WI38 (cell line): Measurements from ENCODE around the gene RINL.
"Not testable (repeated sequence)": the region's sequence is repeated elsewhere in the genome, so short reads cannot be mapped to it uniquely, and the experiment has no call there.

Experiments used
- H3K4me3 ChIP-seq: 2 replicates; pipeline ENCODE4 v1.5.1; 2011; ENCODE audit warnings: low read depth, mild to moderate bottlenecking, control low read depth, low read length
- TF ChIP-seq, protein P1 (sequence below): IDR thresholded peaks from 2 replicates; pipeline ENCODE4 v1.5.1; 2012; ENCODE audit warnings: low read depth, mild to moderate bottlenecking, control low read depth, low read length

Gene RINL

DNA sequence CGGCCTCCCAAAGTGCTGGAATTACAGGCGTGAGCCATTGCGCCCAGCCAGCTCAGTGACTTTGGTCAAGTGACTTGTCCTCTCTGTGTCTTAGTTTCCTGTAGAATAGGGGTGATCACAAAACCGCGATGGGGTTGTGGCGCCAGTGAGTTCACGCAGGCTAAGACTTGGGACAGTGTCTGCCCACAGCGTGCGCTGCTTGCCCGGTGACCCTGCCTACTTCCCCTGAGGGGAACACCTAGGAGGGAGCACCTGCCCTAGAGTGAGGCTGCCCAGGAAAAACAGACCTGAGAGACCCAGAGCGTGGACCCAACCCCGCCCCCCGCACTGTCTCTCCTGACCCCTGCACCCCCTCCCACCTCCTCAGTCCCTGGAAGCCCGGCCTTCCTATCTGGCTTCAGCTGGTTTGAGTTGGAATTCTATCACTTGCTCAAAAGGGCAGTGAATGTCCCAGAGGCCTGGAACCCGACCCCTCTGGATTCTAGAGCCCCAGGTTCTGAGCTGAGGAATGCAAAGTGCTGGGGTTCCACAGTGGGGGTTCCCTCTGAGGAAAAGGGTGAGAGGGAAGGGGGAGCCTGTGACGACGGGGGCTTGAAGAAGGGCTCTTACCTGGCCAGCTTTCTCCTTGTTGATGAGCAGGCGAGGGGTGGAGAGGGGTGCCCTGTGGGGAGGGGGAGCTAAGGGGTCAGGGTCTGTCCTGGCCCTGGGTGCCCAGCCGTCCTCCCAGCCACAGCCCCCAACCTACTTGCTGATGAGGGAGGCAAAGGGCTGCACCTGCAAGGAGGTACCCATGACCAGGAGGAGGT lies 2.2 kb upstream of the RINL start:
- TF ChIP-seq, protein P1, sequence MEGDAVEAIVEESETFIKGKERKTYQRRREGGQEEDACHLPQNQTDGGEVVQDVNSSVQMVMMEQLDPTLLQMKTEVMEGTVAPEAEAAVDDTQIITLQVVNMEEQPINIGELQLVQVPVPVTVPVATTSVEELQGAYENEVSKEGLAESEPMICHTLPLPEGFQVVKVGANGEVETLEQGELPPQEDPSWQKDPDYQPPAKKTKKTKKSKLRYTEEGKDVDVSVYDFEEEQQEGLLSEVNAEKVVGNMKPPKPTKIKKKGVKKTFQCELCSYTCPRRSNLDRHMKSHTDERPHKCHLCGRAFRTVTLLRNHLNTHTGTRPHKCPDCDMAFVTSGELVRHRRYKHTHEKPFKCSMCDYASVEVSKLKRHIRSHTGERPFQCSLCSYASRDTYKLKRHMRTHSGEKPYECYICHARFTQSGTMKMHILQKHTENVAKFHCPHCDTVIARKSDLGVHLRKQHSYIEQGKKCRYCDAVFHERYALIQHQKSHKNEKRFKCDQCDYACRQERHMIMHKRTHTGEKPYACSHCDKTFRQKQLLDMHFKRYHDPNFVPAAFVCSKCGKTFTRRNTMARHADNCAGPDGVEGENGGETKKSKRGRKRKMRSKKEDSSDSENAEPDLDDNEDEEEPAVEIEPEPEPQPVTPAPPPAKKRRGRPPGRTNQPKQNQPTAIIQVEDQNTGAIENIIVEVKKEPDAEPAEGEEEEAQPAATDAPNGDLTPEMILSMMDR = no peak
- no peak overlapping the region for H3K4me3 ChIP-seq

DNA sequence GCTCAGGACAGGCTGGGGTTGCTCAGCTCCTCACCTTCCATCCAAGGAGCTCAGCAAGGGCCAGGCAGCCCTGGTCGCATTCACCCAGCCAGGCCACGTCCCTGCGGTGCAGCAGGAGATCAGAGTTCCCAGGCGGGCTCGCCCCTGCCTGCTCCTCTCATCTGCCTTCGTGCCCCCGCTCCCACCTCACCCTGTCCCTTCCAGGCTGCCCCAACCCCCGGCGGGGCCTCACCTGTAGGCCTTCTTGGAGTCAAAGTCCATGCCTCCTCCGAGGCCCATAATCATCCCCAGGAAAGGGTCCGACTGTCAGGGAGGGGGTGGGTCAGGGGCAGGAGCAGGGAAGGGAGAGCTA lies 1.3 kb upstream of the RINL start:
- TF ChIP-seq, protein P1 = no peak
- H3K4me3 ChIP-seq = no peak overlapping the region

DNA sequence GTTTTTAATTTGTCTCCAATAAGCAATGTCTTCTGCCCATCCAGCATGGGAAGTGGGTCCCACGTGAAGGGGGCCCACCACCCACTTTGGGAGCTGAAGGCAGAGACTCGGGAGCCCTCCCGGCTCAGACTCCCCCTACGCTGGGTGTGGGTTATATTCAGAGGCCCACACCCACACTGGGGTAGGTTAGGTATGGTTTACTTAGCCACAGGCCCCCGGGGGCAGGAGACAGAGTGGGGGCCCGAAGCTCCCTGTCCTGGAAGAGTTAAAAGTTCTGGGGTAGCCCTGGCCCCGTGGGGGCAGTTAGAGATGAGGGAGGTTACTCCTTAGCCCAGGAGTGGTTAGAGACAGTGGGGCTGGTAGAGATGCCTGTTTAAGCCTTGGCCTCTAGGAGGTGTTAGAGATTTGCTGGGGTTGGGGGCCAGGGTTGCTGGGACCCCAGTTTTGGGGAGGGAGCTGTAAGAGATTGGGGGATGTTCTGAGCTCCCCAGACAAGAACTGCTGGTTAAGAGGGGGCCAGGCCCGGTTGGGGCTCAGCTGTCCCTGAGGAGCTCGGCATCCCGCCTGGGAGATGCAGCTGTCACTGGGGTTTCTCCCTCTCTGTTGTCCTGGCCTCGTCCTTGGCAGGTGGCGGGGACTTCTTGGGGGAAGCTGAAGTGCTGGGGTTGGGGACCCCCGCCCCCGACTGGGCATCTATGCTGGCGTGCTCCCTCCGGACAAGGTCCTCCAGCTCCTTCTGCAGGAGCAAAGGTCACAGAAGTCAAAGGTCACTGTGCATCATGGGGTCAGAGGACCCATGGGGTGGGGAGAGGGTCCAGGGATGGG lies 712 bp upstream of the RINL start:
- no peak overlapping the region for H3K4me3 ChIP-seq
- TF ChIP-seq, protein P1 = no peak

DNA sequence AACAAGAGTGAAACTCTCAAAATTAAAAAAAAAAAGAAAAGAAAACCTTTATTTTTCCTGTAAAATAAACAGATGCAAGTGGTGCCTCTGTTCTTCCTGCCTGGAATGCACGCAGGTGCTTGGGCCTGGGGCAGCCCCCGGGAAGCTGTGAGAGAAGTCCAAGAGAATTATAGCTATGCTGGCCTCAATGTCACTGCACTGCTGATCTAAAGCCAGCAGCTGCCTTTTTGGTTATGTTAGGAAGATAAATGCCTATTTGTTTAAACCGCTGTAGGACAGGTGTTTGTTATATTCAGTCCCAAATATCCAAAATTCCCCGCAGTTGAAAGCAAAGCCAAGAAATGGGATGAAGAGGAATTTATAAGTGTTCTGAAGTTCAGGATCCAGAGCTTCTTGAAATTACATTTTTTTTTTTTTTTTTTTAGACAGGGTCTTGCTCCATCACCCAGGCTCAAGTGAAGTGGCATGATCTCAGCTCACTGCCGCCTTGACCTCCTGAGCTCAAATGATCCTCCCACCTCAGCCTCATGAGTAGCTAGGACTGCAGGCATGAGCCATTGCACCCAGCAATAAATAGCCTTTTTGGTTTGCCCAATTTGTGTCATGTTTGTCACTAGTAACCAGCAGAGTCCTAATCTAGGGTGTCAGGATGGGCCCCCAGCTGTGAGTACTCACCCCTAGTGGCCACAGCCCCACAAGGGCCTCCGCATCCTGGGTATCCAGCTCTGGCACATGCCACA lies 2.2 kb downstream of the RINL start:
- no peak overlapping the region for H3K4me3 ChIP-seq
- TF ChIP-seq, protein P1 = no peak

DNA sequence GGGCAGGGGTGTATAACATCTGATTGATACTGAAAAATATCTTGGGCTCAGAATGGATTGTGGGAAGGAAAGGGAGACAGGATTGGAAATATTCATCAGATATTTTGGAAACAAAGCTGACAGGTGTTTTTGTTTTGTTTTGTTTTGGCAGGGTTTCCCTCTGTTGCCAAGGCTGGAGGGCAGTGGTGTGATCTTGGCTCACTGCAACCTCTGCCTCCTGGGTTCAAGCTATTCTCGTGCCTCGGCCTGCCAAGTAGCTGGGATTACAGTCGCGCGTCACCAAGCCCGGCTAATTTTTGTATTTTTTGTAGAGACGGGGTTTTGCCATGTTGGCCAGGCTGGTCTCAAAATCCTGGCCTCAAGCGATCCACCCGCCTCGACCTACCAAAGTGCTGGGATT lies 4.7 kb downstream of the RINL start:
- not testable (repeated sequence) for H3K4me3 ChIP-seq

DNA sequence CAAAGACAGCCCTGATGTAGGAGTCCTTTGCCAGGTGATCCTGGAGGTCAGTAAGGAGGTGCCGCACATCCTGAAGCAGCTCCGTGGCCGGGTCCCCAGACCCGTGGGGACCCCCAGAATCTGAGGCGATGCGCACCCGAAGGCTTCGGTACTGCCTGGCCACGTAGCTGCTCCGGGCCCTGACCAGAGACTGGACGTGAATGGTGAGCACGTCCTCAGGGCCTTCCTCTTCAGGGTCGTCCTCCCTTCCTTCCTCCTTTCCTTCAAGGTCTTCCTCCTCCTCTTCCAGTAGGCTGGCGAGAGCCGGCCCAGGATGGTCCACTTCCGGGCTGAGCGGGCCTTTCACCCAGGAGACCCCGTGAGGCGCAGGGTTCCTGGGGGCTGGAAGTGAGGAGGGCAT lies 7.5 kb downstream of the RINL start:
- H3K4me3 ChIP-seq = no peak overlapping the region
- TF ChIP-seq, protein P1 = no peak

DNA sequence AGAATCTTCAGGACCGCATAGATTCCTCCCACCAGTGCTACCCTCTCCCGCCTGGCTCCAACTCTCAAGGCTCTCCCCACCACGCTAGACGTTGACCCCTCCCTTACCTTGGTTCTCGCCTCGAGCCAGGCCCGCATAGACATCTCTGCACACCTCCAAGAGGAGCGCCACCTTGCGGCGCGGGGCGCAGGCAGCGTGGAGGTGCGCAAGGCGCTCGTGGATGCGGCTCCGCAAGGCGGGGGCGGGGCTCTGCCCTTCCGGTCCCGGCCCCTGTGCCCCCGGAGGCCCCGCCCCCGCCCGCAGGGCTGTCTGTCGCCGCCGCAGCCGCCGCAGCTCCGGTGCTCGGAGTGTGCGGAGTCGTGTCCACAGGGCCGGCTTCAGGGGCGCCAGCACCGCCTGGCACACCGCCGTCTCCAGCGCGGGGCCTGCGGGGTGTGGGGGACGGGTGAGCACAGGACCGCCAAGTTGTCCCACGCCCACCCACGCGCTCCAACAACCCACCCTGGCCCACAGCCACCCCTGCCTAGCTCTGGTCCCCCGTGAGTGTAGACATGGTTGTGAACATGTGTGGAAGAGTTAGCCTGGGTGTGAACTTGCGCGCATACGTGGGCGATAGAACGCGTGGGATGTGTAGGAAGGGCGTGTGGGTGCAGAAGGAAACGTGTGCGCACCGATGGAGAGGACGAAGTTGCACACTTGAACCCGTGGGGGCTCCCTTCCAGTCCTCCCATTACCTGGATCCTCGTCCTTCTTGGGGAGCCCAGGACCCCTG lies 8.1 kb downstream of the RINL start:
- H3K4me3 ChIP-seq = peak overlapping the region; percentile 41

More for the DNA sequence above, 8.1 kb downstream of the RINL start:
- TF ChIP-seq, protein P1 = peak; percentile 69
